ENCODE results near the gene PLEKHF1. TPM values are rescaled to one million over a fixed set of nuclear protein-coding genes. Genes with fewer than 3 reads are reported as not detected.

The PLEKHF1 gene
- total and polyA plus RNA-seq, 2 donors (not counting 1 experiment from before 2014, with no cell fraction given), result 5.2 to 72.5 TPM

- Histone ChIP-seq H3K36me3 (ENCODE audit: control insufficient read depth, insufficient read depth, low read length) (no peaks in the 10 kb centered on the region), H3K9me3 (ENCODE audit: control insufficient read depth, insufficient read depth, low read depth, low read length) (no peaks in the 10 kb centered on the region), H3K79me2 (ENCODE audit: control insufficient read depth, insufficient read depth, low read length) (no peaks in the 10 kb centered on the region), H2AFZ (ENCODE audit: low read length) (no peak overlapping the region), H3K4me2 (ENCODE audit: extremely low read depth, insufficient read depth, low read length) (no peak overlapping the region), H3K4me1 (ENCODE audit: control insufficient read depth, extremely low read depth, insufficient read depth, low read length) (no peaks in the 10 kb centered on the region), H3K4me3 (replicated peaks in 1 of 4; ENCODE audit: control extremely low read depth in 1 of 4, insufficient read depth in 1 of 4, low read depth in 3 of 4, low read length in 4 of 4) (no peak overlapping the region), H3K27me3 (ENCODE audit: control insufficient read depth, insufficient read depth, low read length) (peaks cover 2% of the 10 kb centered on the region), H3K9ac (ENCODE audit: insufficient read depth, low read length) (no peak overlapping the region), H4K20me1 (ENCODE audit: control insufficient read depth, extremely low read depth, insufficient read depth, low read length) (no peaks in the 10 kb centered on the region), H3K27ac (ENCODE audit: insufficient read depth, low read length) (no peak overlapping the region)
- no peak for DNase-seq (ENCODE audit: low read depth in 2 of 2)
- no peak for TF ChIP-seq CTCF (conservative IDR thresholded peaks at IDR 0.05 in 1 of 2, IDR thresholded peaks at IDR 0.05 in 1 of 2; ENCODE audit: low read depth in 1 of 2, low read length in 2 of 2)
- no peak for TF ChIP-seq EZH2 (IDR thresholded peaks at IDR 0.05; ENCODE audit: low read length, missing control alignments)
Measured at GRCh38 chr19:29635963-29636362, 29.3 kb upstream of the PLEKHF1 start.

GRCh38 chr19:29636553-29637360, 28.5 kb upstream of the PLEKHF1 start:
- H4K20me1 ChIP-seq (ENCODE audit: control insufficient read depth, extremely low read depth, insufficient read depth, low read length), result no peaks in the 10 kb centered on the region
- H2AFZ ChIP-seq (ENCODE audit: low read length), result no peak overlapping the region
- no peaks in the 10 kb centered on the region for H3K36me3 ChIP-seq (ENCODE audit: control insufficient read depth, insufficient read depth, low read length)
- TF ChIP-seq CTCF (conservative IDR thresholded peaks at IDR 0.05 in 1 of 2, IDR thresholded peaks at IDR 0.05 in 1 of 2; ENCODE audit: low read depth in 1 of 2, low read length in 2 of 2), result no peak
- no peak for TF ChIP-seq EZH2 (IDR thresholded peaks at IDR 0.05; ENCODE audit: low read length, missing control alignments)
- H3K9me3 ChIP-seq (ENCODE audit: control insufficient read depth, insufficient read depth, low read depth, low read length), result no peaks in the 10 kb centered on the region
- H3K4me3 ChIP-seq (replicated peaks in 1 of 4; ENCODE audit: control extremely low read depth in 1 of 4, insufficient read depth in 1 of 4, low read depth in 3 of 4, low read length in 4 of 4), result no peak overlapping the region
- no peak overlapping the region for H3K27ac ChIP-seq (ENCODE audit: insufficient read depth, low read length)
- no peaks in the 10 kb centered on the region for H3K4me1 ChIP-seq (ENCODE audit: control insufficient read depth, extremely low read depth, insufficient read depth, low read length)
- no peak overlapping the region for H3K9ac ChIP-seq (ENCODE audit: insufficient read depth, low read length)
- H3K4me2 ChIP-seq (ENCODE audit: extremely low read depth, insufficient read depth, low read length), result no peak overlapping the region
- DNase-seq (ENCODE audit: low read depth in 2 of 2), result no peak
- no peaks in the 10 kb centered on the region for H3K79me2 ChIP-seq (ENCODE audit: control insufficient read depth, insufficient read depth, low read length)
- H3K27me3 ChIP-seq (ENCODE audit: control insufficient read depth, insufficient read depth, low read length), result peaks cover 2% of the 10 kb centered on the region

- no peak overlapping the region for H3K27ac ChIP-seq (ENCODE audit: insufficient read depth, low read length)
- H3K9me3 ChIP-seq (ENCODE audit: control insufficient read depth, insufficient read depth, low read depth, low read length), result no peaks in the 10 kb centered on the region
- H3K4me2 ChIP-seq (ENCODE audit: extremely low read depth, insufficient read depth, low read length), result no peak overlapping the region
- DNase-seq (ENCODE audit: low read depth in 2 of 2), result no peak
- H3K4me1 ChIP-seq (ENCODE audit: control insufficient read depth, extremely low read depth, insufficient read depth, low read length), result no peaks in the 10 kb centered on the region
- H3K9ac ChIP-seq (ENCODE audit: insufficient read depth, low read length), result no peak overlapping the region
- no peaks in the 10 kb centered on the region for H3K36me3 ChIP-seq (ENCODE audit: control insufficient read depth, insufficient read depth, low read length)
- no peak overlapping the region for H3K4me3 ChIP-seq (replicated peaks in 1 of 4; ENCODE audit: control extremely low read depth in 1 of 4, insufficient read depth in 1 of 4, low read depth in 3 of 4, low read length in 4 of 4)
- no peak overlapping the region for H2AFZ ChIP-seq (ENCODE audit: low read length)
- TF ChIP-seq CTCF (conservative IDR thresholded peaks at IDR 0.05 in 1 of 2, IDR thresholded peaks at IDR 0.05 in 1 of 2; ENCODE audit: low read depth in 1 of 2, low read length in 2 of 2) (no peak), EZH2 (IDR thresholded peaks at IDR 0.05; ENCODE audit: low read length, missing control alignments) (no peak)
- no peaks in the 10 kb centered on the region for H4K20me1 ChIP-seq (ENCODE audit: control insufficient read depth, extremely low read depth, insufficient read depth, low read length)
- H3K79me2 ChIP-seq (ENCODE audit: control insufficient read depth, insufficient read depth, low read length), result no peaks in the 10 kb centered on the region
- peaks cover 2% of the 10 kb centered on the region for H3K27me3 ChIP-seq (ENCODE audit: control insufficient read depth, insufficient read depth, low read length)
Measured at GRCh38 chr19:29639086-29639485, 26.2 kb upstream of the PLEKHF1 start.

All from fibroblast of lung (primary cell).